Stimulated activated CD4-positive, alpha-beta T cell treated with anti-CD3 and anti-CD28 coated beads, Interleukin-12 subunit alpha, Interleukin-12 subunit beta, amount 100 ng/mL, for 24 hours (primary cell): ENCODE results near the gene KATNBL1.
"Not testable (repeated sequence)": the region's sequence is repeated elsewhere in the genome, so short reads cannot be mapped to it uniquely, and the experiment has no call there.

Experiments used
- DNase-seq, 2 experiments: peaks; one replicate each; pipeline ENCODE4 v3.0.0-alpha.2; 2020; ENCODE audit warnings: low read depth in 2 of 2

KATNBL1 gene

GRCh38 chr15:34193272-34193671, 16.6 kb downstream of the KATNBL1 start:
- DNase-seq: not testable (repeated sequence)

- no peak for DNase-seq
These were observed 21.2 kb downstream of the KATNBL1 start for GRCh38 chr15:34188711-34189110.

GRCh38 chr15:34185666-34186065, 24.2 kb downstream of the KATNBL1 start:
- DNase-seq: no peak

GRCh38 chr15:34182942-34183341, 27.0 kb downstream of the KATNBL1 start:
- no peak for DNase-seq

GRCh38 chr15:34179234-34179633, 30.7 kb downstream of the KATNBL1 start:
- DNase-seq: no peak

- not testable (repeated sequence) for DNase-seq
These were observed 43.8 kb downstream of the KATNBL1 start for GRCh38 chr15:34165987-34166573.

GRCh38 chr15:34161329-34161963, 48.5 kb downstream of the KATNBL1 start:
- DNase-seq: no peak

GRCh38 chr15:34160735-34161134, 49.2 kb downstream of the KATNBL1 start:
- DNase-seq: no peak

GRCh38 chr15:34158355-34158754, 51.5 kb downstream of the KATNBL1 start:
- DNase-seq: no peak

GRCh38 chr15:34155859-34156258, 54.0 kb downstream of the KATNBL1 start:
- no peak for DNase-seq

- DNase-seq: no peak
These were observed 55.1 kb downstream of the KATNBL1 start for GRCh38 chr15:34154725-34155204.

GRCh38 chr15:34147371-34148140, 62.3 kb downstream of the KATNBL1 start:
- DNase-seq: no peak

- DNase-seq: no peak
These were observed 76.4 kb downstream of the KATNBL1 start for GRCh38 chr15:34133511-34133910.

GRCh38 chr15:34132881-34133280, 77.0 kb downstream of the KATNBL1 start:
- DNase-seq: no peak

- DNase-seq: no peak
These were observed 81.0 kb downstream of the KATNBL1 start for GRCh38 chr15:34128898-34129297.

GRCh38 chr15:34126522-34126921, 83.4 kb downstream of the KATNBL1 start:
- no peak for DNase-seq

- DNase-seq: no peak
These were observed 84.0 kb downstream of the KATNBL1 start for GRCh38 chr15:34125945-34126344.

- DNase-seq: no peak
These were observed 85.2 kb downstream of the KATNBL1 start for GRCh38 chr15:34124651-34125050.

GRCh38 chr15:34122771-34123183, 87.1 kb downstream of the KATNBL1 start:
- no peak for DNase-seq

GRCh38 chr15:34121786-34122185, 88.1 kb downstream of the KATNBL1 start:
- not testable (repeated sequence) for DNase-seq

GRCh38 chr15:34120420-34120819, 89.5 kb downstream of the KATNBL1 start:
- DNase-seq: not testable (repeated sequence)

- no peak for DNase-seq
These were observed 90.6 kb downstream of the KATNBL1 start for GRCh38 chr15:34119291-34119690.

GRCh38 chr15:34116620-34117019, 93.3 kb downstream of the KATNBL1 start:
- DNase-seq: no peak
